ENCODE data around the gene TBC1D10A.

GRCh38 chr22:30288419-30289140 is 38.2 kb downstream of the TBC1D10A start:
- TF ChIP-seq CTCF (IDR thresholded peaks at IDR 0.05) (no peak), POLR2A (IDR thresholded peaks at IDR 0.05) (no peak)

All from tibial nerve (tissue), 3 donors.